ENCODE measurements around the gene SIGLEC5.

DNA sequence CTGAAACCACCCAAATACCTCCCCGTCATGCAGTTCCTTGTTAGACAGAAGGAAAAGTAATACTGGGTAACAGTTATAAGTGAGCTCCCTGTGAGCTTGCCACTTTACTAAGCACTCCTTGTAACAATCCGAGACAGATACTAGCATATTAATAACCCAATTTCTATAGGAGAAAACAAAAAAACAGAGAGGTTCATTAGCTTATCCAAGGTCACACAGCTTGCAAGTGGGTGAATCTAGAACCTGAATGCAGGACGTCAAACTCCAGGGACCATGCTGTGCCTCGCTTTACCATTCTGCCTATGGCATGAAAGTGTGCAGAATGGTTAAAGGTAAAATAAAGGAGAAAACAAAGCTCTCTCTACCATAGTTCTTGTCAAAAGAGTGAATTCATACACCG lies 15.4 kb downstream of the SIGLEC5 start:
- TF ChIP-seq, protein P1, sequence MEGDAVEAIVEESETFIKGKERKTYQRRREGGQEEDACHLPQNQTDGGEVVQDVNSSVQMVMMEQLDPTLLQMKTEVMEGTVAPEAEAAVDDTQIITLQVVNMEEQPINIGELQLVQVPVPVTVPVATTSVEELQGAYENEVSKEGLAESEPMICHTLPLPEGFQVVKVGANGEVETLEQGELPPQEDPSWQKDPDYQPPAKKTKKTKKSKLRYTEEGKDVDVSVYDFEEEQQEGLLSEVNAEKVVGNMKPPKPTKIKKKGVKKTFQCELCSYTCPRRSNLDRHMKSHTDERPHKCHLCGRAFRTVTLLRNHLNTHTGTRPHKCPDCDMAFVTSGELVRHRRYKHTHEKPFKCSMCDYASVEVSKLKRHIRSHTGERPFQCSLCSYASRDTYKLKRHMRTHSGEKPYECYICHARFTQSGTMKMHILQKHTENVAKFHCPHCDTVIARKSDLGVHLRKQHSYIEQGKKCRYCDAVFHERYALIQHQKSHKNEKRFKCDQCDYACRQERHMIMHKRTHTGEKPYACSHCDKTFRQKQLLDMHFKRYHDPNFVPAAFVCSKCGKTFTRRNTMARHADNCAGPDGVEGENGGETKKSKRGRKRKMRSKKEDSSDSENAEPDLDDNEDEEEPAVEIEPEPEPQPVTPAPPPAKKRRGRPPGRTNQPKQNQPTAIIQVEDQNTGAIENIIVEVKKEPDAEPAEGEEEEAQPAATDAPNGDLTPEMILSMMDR (conservative IDR thresholded peaks at IDR 0.05; ENCODE audit: low read length): no peak
- TF ChIP-seq EZH2phosphoT487 (IDR thresholded peaks at IDR 0.05; ENCODE audit: borderline replicate concordance): no peak

Measured in Loucy (cell line).